Right ventricle myocardium inferior (tissue), 1 donor: Measurements from ENCODE around the gene PLA2G3. TPM values are rescaled to one million over a fixed set of nuclear protein-coding genes. Genes with fewer than 3 reads are reported as not detected.
"Not testable (repeated sequence)": the region's sequence is repeated elsewhere in the genome, so short reads cannot be mapped to it uniquely, and the experiment has no call there.

ENCODE experiments used
- ATAC-seq: fragments of 200-7000 bp; cut with Tn5 transposase; one replicate; pipeline ENCODE4 v1.9.1; 2020; ENCODE audit warnings: mild to moderate bottlenecking, moderate library complexity
- DNase-seq: peaks from one replicate; pipeline ENCODE4 v3.0.0; 2021; ENCODE audit errors: missing footprints
- intact Hi-C: fragments of 100-400 bp; cut with DNase I; formaldehyde crosslinking; loops from one replicate; pipeline ENCODE4 v1.11.0; 2022
- total RNA-seq: library from RNA; stranded (reverse); fragmentation: NEBNext Ultra II Directional; extraction: Animal tissue kit (Norgen Biotek cat#: 25700); gene quantifications from one replicate; pipeline ENCODE4 v1.2.1, GENCODE V29; 2021
- donor health status: DM: no; HTN: yes; CAD: no; lungs with severe emphysema.

Gene PLA2G3
- total RNA-seq, 1 donor from 2014 or later, result not detected

GRCh38 chr22:31106001-31106571 is 34.2 kb downstream of the PLA2G3 start:
- ATAC-seq (no peak), DNase-seq (no peak)
- intact Hi-C loops, result loop anchor here (2.0 kb wide), 1 partner anchor 17 kb away; no protein-coding TSS in a partner anchor

DNA sequence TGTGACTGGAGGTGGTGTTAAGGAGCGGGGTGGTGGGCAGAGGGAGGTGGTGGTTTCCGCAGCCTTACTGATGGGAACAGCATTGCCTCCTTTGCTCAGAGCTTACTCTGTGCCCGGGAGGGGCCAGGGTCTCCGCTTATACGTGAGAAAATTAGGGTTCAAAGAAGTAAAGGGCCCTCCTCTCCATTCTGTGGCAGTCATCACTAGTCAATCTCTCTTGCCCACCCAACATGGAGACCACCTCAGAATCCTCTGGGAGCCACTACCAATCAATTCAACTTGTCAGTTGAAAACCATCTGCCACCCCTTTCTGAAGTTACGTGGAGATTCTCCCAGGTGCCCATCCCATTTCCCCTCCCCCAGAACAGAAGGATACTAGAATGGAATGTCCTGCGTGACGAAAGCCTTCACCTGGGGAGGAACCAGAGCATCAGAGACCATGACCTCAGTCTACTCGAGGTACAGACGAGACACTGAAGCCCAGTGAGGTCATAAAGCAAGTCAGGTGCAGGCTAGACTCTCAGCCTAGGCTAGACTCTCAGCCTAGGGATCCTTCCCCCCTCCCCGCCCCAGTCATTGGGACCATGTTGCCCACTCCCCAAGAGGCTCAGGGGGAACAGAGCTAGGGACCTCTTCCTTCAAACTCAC is 34.9 kb downstream of the PLA2G3 start:
- ATAC-seq (no peak), DNase-seq (no peak)
- intact Hi-C loops, result no loop called here

DNA sequence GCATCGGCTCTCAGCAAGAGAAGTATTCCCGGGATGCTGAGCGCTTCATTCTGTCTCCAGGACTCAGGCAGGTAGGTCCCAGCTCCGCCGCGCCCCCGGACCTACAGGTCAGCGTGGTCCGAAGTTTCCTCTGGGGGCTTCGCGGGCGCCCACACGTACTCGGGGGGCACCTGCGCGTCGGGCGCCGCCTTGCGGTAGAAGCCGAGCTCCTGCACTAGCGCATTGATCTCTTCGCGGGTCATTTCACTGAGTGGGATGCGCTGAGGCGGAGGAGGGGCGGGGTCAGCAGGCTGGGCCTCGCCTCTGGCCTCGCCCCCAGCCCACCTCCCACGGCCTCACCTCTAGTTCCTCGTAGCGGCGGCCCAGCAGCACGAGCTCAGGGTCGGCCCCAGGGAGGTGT is 35.4 kb downstream of the PLA2G3 start:
- ATAC-seq (no peak), DNase-seq (peak; percentile 64)
- intact Hi-C loops, result no loop called here

DNA sequence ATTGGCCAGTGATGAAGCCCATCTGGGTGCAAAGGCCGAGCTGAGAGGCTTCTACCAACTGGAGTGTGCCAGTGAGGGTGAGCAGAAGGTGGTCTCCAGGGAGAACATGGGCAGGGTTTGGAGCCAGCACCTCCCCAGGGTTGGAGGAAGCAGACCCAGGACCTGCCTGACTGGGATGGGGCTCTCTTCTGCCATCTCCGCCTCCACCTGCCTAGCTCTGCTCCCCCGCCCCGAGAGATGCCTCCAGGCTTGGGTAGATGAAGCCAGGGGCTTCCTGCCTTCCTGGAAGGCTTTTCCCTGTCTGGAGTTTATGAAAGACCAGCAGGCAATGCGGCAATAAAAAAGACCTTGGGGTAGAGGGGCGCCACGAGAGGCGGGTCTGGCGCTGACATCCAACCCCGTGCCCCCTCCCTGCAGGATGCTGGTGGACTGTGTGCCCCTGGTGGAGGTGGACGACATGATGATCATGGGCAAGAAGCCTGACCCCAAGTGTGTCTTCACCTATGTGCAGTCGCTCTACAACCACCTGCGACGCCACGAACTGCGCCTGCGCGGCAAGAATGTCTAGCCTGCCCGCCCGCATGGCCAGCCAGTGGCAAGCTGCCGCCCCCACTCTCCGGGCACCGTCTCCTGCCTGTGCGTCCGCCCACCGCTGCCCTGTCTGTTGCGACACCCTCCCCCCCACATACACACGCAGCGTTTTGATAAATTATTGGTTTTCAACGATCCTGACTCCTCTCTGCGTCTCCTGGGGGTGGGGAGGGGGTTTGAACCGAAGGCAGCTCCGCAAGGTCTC is 36.2 kb downstream of the PLA2G3 start:
- intact Hi-C loops, result no loop called here
- ATAC-seq (no peak), DNase-seq (peak; percentile 67)

- no peak for ATAC-seq
- intact Hi-C loops, result no loop called here
- DNase-seq, result no peak
Measured at GRCh38 chr22:31103111-31103510, 37.2 kb downstream of the PLA2G3 start.

GRCh38 chr22:31102441-31103081 is 37.7 kb downstream of the PLA2G3 start:
- DNase-seq (peak; percentile 86), ATAC-seq (peak; percentile 61)
- intact Hi-C loops, result no loop called here

DNA sequence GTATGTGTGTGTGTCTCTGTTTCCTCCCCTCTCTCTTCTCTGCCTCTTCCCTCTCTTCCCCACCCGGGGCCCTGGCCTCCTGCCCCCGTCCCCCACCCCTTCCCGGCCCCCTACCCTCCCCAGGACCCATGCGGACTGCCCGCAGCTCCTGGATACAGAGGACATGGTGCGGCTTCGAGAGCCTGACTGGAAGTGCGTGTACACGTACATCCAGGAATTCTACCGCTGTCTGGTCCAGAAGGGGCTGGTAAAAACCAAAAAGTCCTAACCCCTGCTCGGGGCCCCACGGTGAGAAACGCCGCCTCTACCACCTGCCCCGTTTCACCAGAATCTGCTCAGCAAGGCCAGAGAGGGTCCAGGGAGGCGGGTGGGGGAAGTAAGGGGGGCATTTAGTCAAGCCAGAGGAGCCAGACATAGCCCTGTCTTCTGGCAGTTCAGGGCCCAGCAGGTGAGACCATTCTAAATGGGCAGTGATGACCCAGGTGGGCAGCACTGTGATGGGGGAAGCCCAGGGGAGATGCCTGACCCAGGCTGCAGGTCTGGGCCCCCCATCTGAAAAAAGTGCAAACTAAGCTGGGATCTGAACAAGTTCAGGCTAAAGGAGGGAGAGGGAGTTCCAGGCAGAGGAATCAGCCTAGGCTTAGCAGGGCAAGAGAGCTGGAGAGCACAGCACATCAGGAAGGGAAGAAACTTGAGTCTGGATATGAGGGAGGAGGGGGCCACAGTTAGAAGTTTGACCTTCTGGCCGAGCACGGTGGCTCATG is 39.4 kb downstream of the PLA2G3 start:
- DNase-seq (peak; percentile 50), ATAC-seq (no peak)
- intact Hi-C loops, result no loop called here

DNA sequence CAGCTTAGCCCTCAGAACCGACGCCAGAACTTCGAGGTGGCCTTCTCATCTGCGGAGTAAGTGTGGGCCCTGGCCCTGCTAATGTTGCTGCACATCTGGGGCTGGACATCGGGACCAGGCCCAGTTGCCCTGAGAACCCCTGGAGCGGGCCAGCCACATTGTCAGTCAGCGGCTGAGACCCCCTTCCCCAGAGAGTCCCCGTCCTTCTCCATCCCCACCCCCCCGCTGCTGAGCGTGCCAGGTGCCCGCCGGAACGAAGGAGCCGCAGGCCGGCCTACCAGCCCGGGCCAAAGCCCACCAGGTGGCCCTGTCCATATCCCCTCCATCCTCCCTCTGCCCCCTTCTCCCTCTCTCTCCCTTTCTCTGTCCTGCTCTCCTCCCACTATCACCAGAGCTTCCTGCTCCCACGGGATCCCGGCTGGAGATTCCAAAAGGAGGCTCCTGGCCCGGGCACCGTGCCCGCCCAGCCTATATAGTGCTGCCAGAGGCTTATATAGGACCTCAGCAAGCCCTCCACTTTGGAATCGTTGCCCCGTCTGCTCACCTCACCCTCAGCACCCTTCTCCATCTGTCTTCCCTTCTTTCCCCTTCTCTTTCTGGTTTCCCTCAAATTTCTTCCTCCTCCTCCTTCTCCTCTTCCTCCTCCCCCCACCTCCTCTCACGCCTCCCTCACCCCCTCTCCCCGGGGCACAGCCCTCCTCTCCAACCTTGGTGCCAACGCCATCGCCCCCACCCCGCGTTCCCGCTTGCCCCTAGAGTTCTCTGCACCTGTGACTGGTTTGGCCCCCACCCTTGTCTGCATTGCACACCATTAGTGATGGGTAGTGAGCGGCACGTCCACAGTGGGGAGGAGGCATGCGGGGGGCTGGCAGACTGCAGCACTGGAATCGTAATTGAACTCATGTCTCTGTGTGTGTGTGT is 40.2 kb downstream of the PLA2G3 start:
- ATAC-seq (no peak), DNase-seq (peak; percentile 72)
- intact Hi-C loops, result no loop called here

DNA sequence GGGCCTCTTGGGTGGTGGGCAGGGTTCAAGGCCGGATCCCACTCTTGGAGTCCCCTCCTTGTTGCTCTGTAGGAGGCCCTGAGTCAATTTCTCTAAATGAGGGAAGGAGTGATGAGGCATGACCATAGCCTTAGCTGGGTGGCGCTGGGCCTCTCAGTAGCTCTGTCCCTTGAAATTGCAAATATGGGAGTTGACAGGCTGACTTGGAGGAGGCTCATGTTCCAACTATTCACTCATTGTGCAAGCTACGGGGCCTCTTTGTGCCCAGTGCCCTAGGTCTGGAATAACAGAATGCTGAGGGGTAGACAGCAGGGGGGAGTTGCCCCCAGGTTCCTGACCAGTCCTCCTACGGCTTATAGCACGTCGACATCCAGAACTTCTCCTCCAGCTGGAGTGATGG is 40.9 kb downstream of the PLA2G3 start:
- intact Hi-C loops, result no loop called here

GRCh38 chr22:31098632-31099110 is 41.6 kb downstream of the PLA2G3 start:
- ATAC-seq (no peak), DNase-seq (peak; percentile 74)
- intact Hi-C loops, result no loop called here

More for the DNA sequence above, 40.9 kb downstream of the PLA2G3 start:
- DNase-seq (peak; percentile 22), ATAC-seq (no peak)

DNA sequence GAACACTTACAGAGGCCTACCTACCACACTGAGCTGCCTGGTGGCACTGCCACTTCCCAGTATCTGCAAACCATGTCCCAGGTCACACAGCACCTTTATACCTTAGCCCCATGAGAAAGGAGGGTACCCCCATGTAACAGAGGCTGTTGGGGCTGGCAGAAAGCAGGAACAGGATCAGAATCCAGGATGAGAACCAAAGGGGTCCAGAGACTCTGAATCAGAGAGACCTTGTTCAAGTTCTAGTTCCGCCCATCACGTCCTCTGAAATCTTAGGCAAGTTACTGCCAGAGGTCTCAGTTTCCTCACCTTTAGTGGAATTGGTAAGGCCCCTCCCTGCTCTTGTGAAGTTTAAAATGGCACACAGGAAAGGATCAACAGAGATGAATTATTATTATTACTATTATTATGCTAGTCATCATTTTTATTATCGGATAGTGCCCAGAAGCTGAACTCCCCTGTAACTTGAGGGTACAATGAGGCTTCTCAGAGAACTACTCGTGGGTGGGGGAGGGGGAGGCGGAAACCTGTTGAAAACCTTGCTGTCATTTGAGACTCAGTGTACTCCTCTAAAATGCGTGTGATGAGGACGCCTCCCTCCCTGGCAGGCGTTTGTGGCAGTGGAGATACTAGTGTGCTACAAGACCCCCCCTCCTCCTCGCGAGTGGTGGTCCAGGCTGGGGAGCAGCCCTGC is 42.2 kb downstream of the PLA2G3 start:
- ATAC-seq (no peak), DNase-seq (peak; percentile 46)
- intact Hi-C loops, result no loop called here

- DNase-seq, intact Hi-C loops, ATAC-seq: not testable (repeated sequence)
Measured at GRCh38 chr22:31097539-31097938, 42.8 kb downstream of the PLA2G3 start.

GRCh38 chr22:31096657-31097279 is 43.5 kb downstream of the PLA2G3 start:
- intact Hi-C loops, result no loop called here
- peak; percentile 40 for DNase-seq
- ATAC-seq, result no peak

DNA sequence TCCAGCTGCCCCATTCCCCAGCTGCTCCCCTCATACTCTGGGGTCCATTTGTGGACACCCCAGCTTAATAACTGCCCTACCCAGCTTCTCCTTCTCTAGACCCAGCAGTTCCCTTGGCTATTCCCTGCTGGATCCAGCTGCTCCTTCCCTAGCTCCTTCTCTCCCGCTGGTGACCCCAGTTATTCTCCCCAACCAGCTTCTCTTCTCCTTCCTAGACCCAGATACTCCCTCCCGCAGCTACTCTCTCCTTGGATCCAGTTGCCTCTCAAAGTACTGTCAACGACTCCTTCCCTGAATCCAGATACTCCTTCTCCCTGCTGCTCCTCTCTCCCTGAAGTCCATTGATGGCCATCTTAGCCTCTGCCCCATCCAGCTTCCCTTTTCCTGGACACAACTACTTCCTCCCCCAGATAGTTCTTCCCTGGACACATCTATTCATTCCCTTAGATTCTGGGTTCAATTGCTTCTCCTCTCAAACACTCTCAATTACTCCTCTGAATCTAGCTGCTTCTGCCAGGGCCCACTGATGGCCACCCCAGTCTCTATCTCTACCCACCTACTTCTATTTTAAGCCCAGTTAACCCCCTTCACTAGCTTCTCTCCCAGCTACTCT is 44.6 kb downstream of the PLA2G3 start:
- no peak for DNase-seq
- intact Hi-C loops, result loop anchor here (2.0 kb wide), 1 partner anchor 23 kb away; no protein-coding TSS in a partner anchor
- ATAC-seq, result no peak

DNA sequence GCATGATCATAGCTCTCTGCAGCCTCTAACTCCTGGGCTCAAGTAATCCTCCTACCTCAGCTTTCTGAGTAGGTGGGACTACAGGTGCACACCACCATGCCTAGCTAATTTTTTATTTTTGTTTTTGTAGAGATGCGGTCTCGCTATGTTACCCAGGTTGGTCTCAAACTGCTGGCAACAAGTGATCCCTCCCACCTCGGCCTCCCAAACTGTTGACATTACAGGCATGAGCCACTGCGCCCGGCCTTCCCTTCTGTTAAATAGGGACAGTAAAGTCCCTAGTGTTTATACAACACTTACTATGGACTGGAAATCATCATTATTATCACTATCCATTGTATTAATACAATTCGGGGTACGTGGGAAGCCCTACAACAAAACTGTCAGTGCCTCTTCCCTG is 45.6 kb downstream of the PLA2G3 start:
- intact Hi-C loops, result loop anchor here (2.0 kb wide), 1 partner anchor 24 kb away; no protein-coding TSS in a partner anchor
- DNase-seq, result peak; percentile 53
- ATAC-seq, result no peak

DNA sequence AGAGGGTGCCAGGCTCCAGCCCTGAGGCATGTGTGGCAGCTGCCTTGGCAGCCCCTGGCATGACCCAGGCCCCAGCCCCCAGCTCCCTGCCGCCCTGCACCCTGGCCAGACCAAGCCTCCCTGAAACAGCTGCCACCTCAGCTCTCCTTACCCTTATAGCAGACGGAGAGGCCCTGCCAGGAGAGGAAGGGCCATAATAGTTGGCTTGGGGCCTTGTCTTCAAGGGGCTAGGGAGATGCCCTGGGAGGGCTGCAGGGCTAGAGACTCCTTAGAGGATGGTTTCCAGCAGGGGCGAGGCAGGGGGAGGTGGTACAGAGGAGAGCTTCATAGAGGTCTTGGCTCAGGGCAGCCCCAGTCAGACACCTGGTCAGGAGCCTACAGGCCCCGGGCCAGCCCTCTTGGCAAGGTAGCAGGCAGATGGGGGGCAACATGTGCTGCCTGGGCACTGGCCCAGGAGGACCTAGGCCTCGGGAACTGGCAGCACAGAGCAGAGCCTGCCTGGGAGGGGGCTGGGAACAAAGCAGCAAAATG is 46.2 kb downstream of the PLA2G3 start:
- ATAC-seq (peak; percentile 71), DNase-seq (peak; percentile 85)
- intact Hi-C loops, result loop anchor here (2.0 kb wide), 1 partner anchor 25 kb away; no protein-coding TSS in a partner anchor
